ENCODE results near the gene ARL5B.

ARL5B gene

DNA sequence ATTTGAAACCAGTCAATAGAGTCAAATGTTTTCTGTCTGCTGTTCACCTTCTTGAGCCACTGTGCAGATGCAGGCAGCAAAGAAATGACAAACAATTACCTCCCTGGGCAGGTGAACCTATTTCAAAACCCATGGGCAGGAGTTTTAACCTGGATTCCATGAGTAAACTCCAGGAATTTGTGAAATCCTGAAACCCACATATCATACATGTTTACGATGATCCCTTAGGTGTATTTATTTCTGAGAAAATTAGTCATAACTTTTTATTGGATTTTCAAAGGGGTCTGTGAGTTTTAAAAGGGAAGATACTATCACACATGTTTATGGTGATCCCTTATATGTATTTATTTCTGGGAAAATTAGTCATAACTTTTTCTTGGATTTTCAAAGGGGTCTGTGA is 59.8 kb downstream of the ARL5B start:
- DNase-seq, result no peak

DNA sequence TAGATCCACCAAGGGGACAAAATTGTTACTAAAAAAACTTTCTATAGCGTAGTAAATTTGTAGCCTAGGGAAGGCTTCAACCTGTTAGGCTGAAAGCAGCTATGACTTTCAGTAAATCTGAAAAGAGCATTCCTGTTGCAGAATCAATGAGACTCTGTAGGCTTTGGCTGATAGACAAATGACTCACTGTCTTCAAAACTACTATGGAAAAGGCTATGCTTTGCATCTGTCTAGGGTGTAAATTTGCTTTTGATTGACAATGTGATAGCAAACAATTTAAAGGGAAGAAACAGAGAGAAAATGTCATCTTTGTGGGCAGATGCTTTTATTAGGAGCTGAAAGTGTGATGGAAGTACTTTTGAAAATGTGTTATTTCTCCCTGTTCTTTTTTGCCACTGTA is 60.6 kb downstream of the ARL5B start:
- no peak for DNase-seq

DNA sequence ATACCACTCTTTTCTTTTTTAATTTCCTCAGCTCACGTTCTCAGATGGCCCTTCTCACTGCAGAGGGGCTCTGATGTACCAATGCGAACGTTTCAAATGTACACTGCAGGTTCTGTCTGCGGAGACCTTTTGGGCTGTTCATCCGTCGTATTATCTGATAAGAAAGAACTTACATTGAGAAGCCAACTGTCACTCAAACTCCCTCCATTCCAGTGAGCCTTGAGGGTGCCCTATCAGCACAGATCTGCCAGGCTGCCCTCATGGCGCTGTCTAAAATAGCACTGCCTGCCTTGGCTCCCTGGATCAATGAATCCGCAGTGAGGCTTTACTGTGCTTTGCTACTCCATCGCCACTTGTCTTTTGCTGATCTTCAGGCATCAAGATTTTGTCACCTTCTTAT is 61.8 kb downstream of the ARL5B start:
- DNase-seq, result no peak

DNA sequence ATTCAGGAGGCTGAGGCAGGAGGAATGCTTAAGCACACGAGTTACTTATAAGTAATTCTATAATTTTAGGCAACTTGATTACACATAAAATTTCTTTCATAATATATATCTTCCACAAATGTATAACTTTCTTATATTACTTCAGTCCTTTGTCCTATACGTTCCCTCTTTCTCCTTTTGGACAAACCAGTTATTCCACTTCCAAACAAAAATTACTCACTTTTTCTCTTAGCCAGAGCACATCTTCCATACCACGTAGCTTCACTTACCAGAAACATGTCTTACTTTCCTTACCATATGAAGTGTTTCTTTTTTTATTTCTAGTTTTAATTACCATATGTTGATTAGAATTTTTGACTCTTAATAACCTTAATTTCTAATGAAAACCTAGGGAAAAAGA is 64.6 kb downstream of the ARL5B start:
- DNase-seq, result no peak

Measured in NCI-H2081 treated with DMSO at 0.1 percent for 48 hours (cell line).